Left ventricle myocardium inferior (tissue), 1 donor: ENCODE results near the gene RAB7B. TPM values are rescaled to one million over a fixed set of nuclear protein-coding genes. Genes with fewer than 3 reads are reported as not detected.

Source experiments
- DNase-seq: peaks from one replicate; pipeline ENCODE4 v3.0.0-alpha.2; 2020
- H3K27ac ChIP-seq: fragments of 200-600 bp; replicated peaks from 2 replicates; pipeline ENCODE4 v1.8.0; 2021
- H3K27me3 ChIP-seq: fragments of 200-600 bp; 2 replicates; pipeline ENCODE4 v1.8.0; 2021; ENCODE audit warnings: low read depth
- H3K36me3 ChIP-seq: fragments of 200-600 bp; 2 replicates; pipeline ENCODE4 v1.8.0; 2021
- H3K4me1 ChIP-seq: fragments of 200-600 bp; 2 replicates; pipeline ENCODE4 v1.8.0; 2021
- H3K4me3 ChIP-seq: fragments of 200-600 bp; 2 replicates; pipeline ENCODE4 v1.8.0; 2021; ENCODE audit warnings: mild to moderate bottlenecking, moderate library complexity
- H3K9me3 ChIP-seq: fragments of 200-600 bp; replicated peaks from 2 replicates; pipeline ENCODE4 v1.8.0; 2021
- intact Hi-C: fragments of 100-400 bp; cut with micrococcal nuclease; formaldehyde crosslinking; loops from one replicate; pipeline ENCODE4 v1.11.0; 2022
- total RNA-seq: library from RNA; stranded (reverse); fragmentation: NEBNext Ultra II Directional; extraction: Animal tissue kit (Norgen Biotek cat#: 25700); gene quantifications from one replicate; pipeline ENCODE4 v1.2.1, GENCODE V29; 2021
- TF ChIP-seq, protein P1 (sequence below): fragments of 200-600 bp; IDR thresholded peaks from 2 replicates; pipeline ENCODE4 v1.8.0; 2021; ENCODE audit warnings: antibody characterized with exemption, mild to moderate bottlenecking, borderline replicate concordance
- donor health status: DM: no; HTN: yes; CAD: no; lungs with severe emphysema.

RAB7B gene
- total RNA-seq, 1 donor from 2014 or later, result 1.4 TPM

DNA sequence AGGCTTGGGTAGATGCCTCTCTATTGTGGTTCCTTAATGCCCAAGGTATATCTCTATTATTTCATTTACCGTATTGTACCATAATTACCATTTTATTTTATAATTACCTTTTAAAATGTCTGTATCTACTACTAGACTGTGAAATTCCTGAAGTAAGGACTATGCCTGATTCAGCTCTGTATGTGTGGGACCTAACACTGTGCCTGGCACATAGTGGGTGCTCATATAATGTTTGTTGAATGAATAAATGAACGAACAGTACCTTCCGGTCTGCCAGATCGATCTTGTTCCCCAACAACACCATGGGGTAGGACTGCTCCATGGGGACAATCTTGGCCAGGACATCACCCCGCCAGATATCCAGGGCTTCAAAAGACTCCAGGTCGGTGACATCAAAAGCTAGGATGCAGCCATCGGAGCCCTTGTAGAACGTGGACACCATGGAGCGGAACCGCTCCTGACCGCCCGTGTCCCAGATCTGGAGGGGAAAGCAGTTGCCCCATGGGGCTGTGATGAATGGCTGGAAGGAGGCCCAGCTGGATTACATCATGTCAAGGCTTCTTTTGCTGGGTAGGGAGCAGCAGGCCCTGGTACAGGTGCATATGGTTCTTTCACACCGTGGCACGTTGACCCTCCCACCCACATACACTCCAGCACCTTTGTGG, 10.8 kb downstream of the RAB7B start:
- intact Hi-C loops, result no loop called here

DNA sequence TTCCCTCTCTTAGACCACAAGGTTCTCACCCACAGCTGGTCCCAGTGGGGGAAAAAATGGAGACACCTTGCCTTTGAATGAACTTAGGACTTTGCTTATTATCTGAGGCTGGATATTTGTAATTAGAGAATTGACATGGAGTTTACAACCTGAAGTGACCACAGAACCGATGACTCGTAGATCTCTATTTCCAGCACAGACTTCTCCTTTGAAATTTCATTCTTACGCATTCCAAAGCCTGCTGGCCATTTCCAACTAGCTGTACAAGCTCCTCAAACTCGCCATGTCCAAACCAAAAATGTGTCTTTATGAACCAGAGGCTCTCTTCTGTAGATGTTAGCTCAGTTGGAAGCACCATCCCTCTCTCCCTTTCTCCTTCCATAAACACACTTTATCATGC, 12.0 kb downstream of the RAB7B start:
- H3K36me3 ChIP-seq, result peaks cover 3% of the 10 kb centered on the region
- H3K4me1 ChIP-seq, result peaks cover 36% of the 10 kb centered on the region
- intact Hi-C loops, result no loop called here
- H3K27me3 ChIP-seq, result no peaks in the 10 kb centered on the region
- H3K27ac ChIP-seq, result no peak overlapping the region
- no peak for DNase-seq
- TF ChIP-seq, protein P1, sequence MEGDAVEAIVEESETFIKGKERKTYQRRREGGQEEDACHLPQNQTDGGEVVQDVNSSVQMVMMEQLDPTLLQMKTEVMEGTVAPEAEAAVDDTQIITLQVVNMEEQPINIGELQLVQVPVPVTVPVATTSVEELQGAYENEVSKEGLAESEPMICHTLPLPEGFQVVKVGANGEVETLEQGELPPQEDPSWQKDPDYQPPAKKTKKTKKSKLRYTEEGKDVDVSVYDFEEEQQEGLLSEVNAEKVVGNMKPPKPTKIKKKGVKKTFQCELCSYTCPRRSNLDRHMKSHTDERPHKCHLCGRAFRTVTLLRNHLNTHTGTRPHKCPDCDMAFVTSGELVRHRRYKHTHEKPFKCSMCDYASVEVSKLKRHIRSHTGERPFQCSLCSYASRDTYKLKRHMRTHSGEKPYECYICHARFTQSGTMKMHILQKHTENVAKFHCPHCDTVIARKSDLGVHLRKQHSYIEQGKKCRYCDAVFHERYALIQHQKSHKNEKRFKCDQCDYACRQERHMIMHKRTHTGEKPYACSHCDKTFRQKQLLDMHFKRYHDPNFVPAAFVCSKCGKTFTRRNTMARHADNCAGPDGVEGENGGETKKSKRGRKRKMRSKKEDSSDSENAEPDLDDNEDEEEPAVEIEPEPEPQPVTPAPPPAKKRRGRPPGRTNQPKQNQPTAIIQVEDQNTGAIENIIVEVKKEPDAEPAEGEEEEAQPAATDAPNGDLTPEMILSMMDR, result no peak
- H3K9me3 ChIP-seq, result no peaks in the 10 kb centered on the region
- no peak overlapping the region for H3K4me3 ChIP-seq

More for the DNA sequence above, 10.8 kb downstream of the RAB7B start:
- peaks cover 3% of the 10 kb centered on the region for H3K36me3 ChIP-seq
- DNase-seq, result no peak
- TF ChIP-seq, protein P1, result no peak
- H3K27me3 ChIP-seq, result no peaks in the 10 kb centered on the region
- H3K9me3 ChIP-seq, result no peaks in the 10 kb centered on the region
- H3K27ac ChIP-seq, result no peak overlapping the region
- peaks cover 24% of the 10 kb centered on the region for H3K4me1 ChIP-seq
- H3K4me3 ChIP-seq, result no peak overlapping the region

GRCh38 chr1:205990226-205990625, 13.0 kb downstream of the RAB7B start:
- TF ChIP-seq, protein P1, result no peak
- intact Hi-C loops, result no loop called here
- Histone ChIP-seq H3K4me1 (peaks cover 40% of the 10 kb centered on the region), H3K9me3 (no peaks in the 10 kb centered on the region), H3K36me3 (peaks cover 3% of the 10 kb centered on the region), H3K27me3 (no peaks in the 10 kb centered on the region), H3K27ac (no peak overlapping the region), H3K4me3 (no peak overlapping the region)
- DNase-seq, result no peak

GRCh38 chr1:205989786-205990185, 13.4 kb downstream of the RAB7B start:
- peaks cover 40% of the 10 kb centered on the region for H3K4me1 ChIP-seq
- TF ChIP-seq, protein P1, result no peak
- intact Hi-C loops, result no loop called here
- no peaks in the 10 kb centered on the region for H3K9me3 ChIP-seq
- H3K27me3 ChIP-seq, result no peaks in the 10 kb centered on the region
- peaks cover 3% of the 10 kb centered on the region for H3K36me3 ChIP-seq
- H3K4me3 ChIP-seq, result no peak overlapping the region
- DNase-seq, result no peak
- no peak overlapping the region for H3K27ac ChIP-seq

DNA sequence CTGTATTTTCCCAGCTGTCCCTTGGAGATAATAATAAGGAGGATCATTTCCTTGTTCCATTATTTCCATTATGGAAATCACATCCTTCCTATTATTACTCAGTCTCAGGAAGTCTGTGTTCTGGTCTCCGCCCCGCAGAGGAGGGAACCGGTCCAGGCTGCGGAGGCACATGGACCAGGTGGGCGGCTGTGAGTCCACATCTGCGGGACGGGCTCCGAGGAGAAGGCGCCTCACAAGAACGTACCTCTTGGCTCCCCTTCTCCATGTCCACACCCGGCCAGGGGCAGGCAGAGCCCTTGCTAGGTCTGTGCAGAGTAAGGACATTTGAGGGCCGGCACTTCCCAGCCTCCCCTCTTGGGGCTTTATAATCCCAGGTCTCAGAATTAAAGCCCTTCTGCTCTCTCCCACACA, 14.6 kb downstream of the RAB7B start:
- DNase-seq, result no peak

More for the DNA sequence above, 14.6 kb downstream of the RAB7B start:
- H3K4me1 ChIP-seq, result peaks cover 48% of the 10 kb centered on the region
- TF ChIP-seq, protein P1, result no peak
- peak overlapping the region; percentile 33 for H3K27ac ChIP-seq
- intact Hi-C loops, result no loop called here
- no peaks in the 10 kb centered on the region for H3K27me3 ChIP-seq
- H3K36me3 ChIP-seq, result peaks cover 2% of the 10 kb centered on the region
- H3K4me3 ChIP-seq, result no peak overlapping the region
- H3K9me3 ChIP-seq, result no peaks in the 10 kb centered on the region
